ENCODE data around the gene RNU1-3.

DNA sequence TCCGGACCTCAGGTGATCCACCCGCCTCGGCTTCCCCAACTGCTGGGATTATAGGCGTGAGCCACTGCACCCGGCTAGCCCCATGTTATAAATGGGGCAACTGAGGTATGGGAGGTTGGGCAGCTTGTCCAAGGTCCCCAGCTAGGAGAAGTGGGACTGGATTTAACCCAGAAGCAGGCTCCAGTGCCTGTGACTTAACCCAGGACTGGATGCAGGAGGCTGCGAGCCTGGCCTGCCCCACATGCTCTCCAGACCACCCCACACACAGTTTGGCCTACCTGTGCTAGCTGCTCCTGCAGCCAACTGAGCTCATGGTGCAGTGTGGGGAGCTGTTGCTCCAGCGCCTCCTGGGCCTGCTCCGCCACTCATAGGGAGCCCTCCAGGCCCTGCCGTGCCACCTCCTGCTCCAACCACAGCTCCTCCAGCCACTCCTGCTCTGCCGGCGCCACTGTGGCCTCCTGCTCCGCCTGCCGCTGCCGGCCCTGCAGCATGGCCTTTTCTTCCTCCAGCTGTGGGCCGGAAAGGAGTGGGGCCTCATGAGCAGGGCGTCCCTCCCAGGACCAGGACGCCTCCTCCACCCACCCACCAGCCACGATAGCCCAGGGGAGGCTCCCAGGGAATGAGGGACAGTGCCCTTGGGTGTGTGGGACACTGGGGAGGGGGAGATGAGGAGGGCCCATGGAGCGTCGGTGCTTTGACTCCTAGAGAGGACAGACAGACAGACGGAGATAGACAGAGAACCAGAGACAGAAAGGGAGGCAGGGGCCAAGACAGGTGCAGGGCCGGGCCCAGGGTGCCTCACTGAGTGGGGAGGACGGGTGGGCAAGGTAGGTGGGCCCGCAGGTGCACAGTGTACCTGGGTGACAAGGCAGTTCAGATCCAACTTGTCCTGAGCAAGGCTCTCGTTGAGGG, 41.0 kb downstream of the RNU1-3 start:
- TF ChIP-seq EGR1 (IDR thresholded peaks at IDR 0.05) (no peak), RAD21 (IDR thresholded peaks at IDR 0.05; ENCODE audit: low read depth) (no peak), YY1 (IDR thresholded peaks at IDR 0.05; ENCODE audit: low read depth) (no peak), TAF1 (IDR thresholded peaks at IDR 0.05; ENCODE audit: low read depth) (no peak), CEBPB (IDR thresholded peaks at IDR 0.05) (no peak), FOXM1 (IDR thresholded peaks at IDR 0.05; ENCODE audit: borderline replicate concordance, low read depth) (no peak), MAX (IDR thresholded peaks at IDR 0.05) (no peak), EP300 (IDR thresholded peaks at IDR 0.05; ENCODE audit: borderline replicate concordance) (no peak)
- TF ChIP-seq, protein P1, sequence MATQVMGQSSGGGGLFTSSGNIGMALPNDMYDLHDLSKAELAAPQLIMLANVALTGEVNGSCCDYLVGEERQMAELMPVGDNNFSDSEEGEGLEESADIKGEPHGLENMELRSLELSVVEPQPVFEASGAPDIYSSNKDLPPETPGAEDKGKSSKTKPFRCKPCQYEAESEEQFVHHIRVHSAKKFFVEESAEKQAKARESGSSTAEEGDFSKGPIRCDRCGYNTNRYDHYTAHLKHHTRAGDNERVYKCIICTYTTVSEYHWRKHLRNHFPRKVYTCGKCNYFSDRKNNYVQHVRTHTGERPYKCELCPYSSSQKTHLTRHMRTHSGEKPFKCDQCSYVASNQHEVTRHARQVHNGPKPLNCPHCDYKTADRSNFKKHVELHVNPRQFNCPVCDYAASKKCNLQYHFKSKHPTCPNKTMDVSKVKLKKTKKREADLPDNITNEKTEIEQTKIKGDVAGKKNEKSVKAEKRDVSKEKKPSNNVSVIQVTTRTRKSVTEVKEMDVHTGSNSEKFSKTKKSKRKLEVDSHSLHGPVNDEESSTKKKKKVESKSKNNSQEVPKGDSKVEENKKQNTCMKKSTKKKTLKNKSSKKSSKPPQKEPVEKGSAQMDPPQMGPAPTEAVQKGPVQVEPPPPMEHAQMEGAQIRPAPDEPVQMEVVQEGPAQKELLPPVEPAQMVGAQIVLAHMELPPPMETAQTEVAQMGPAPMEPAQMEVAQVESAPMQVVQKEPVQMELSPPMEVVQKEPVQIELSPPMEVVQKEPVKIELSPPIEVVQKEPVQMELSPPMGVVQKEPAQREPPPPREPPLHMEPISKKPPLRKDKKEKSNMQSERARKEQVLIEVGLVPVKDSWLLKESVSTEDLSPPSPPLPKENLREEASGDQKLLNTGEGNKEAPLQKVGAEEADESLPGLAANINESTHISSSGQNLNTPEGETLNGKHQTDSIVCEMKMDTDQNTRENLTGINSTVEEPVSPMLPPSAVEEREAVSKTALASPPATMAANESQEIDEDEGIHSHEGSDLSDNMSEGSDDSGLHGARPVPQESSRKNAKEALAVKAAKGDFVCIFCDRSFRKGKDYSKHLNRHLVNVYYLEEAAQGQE (IDR thresholded peaks at IDR 0.05; ENCODE audit: low read depth) = no peak

Measured in Ishikawa (cell line).